Measurements from ENCODE around the gene PNMA6F. TPM values are rescaled to one million over a fixed set of nuclear protein-coding genes. Genes with fewer than 3 reads are reported as not detected.
"Not testable (repeated sequence)": the region's sequence is repeated elsewhere in the genome, so short reads cannot be mapped to it uniquely, and the experiment has no call there.

PNMA6F gene
- total RNA-seq, 1 experiment from 2014 or later: not detected

DNA sequence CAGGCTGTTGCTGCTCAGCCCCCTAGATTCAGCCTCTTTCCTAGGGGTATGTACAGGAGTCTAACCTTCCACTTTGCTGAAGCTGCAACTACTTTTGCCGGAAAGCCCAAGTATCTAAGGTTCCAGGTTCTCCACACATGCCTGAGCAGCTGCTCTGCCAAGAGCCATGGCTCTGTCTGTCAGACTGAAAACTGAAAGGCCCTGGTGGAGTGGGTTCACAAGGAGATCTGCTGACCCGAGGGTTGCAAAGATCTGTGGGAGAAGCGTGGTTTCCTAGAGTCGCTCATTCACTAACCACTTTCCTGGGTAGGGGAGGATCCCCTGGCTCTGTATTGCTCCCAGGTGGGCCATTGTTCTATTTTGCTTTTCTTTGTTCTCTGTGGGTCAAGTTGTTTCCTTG lies 6.0 kb upstream of the PNMA6F start:
- Mint-ChIP-seq H3K36me3 (ENCODE audit: insufficient read depth, unreplicated experiment) (no peaks in the 10 kb centered on the region), H3K4me3 (ENCODE audit: low read depth, unreplicated experiment) (no peak overlapping the region), H3K4me1 (ENCODE audit: low read depth, unreplicated experiment) (no peaks in the 10 kb centered on the region), H3K9me3 (ENCODE audit: low read depth, unreplicated experiment) (no peaks in the 10 kb centered on the region), H3K27ac (ENCODE audit: unreplicated experiment) (no peak overlapping the region), H3K27me3 (ENCODE audit: unreplicated experiment) (peaks cover 99% of the 10 kb centered on the region)
- intact Hi-C loops (cut with micrococcal nuclease; ENCODE audit: unreplicated experiment): no loop called here
- DNase-seq: no peak
- TF ChIP-seq, protein P1, sequence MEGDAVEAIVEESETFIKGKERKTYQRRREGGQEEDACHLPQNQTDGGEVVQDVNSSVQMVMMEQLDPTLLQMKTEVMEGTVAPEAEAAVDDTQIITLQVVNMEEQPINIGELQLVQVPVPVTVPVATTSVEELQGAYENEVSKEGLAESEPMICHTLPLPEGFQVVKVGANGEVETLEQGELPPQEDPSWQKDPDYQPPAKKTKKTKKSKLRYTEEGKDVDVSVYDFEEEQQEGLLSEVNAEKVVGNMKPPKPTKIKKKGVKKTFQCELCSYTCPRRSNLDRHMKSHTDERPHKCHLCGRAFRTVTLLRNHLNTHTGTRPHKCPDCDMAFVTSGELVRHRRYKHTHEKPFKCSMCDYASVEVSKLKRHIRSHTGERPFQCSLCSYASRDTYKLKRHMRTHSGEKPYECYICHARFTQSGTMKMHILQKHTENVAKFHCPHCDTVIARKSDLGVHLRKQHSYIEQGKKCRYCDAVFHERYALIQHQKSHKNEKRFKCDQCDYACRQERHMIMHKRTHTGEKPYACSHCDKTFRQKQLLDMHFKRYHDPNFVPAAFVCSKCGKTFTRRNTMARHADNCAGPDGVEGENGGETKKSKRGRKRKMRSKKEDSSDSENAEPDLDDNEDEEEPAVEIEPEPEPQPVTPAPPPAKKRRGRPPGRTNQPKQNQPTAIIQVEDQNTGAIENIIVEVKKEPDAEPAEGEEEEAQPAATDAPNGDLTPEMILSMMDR (IDR thresholded peaks at IDR 0.05; ENCODE audit: unreplicated experiment): no peak
- no TSS peak for BruUV-seq (replicated peaks)
- CTCF ChIA-PET: no interaction called here

DNA sequence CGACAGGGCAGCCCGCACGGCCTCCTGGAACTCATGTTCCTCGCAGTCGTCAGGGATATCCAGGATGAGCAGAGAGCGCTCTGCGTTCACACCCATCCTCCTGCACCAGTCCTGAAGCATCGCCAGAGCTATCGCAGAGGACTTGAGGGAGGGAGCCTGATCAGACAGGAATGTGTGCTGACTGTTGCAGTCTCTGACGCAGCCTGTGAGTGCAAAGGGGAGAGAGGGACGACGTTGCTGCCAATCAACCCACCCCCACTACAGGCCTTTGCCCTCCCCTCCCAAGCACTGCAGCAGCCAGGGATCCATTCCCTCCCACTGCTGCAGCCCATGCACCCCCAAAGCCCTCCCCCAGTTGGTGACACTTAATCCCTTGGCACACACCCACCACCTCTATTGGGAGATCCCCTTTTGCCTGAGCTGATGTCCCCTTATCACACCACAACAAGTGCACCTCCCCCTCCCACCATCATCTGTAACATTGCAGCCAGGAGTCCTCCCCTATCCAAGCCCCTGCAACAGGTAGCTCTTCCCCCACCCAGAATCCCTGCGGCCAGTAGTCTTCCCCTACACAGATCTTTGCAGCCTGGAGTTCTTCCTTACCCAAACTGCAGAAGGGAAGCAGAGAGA lies 897 bp downstream of the PNMA6F start:
- no peak overlapping the region for H3K4me3 Mint-ChIP-seq (ENCODE audit: low read depth, unreplicated experiment)
- no peaks in the 10 kb centered on the region for H3K9me3 Mint-ChIP-seq (ENCODE audit: low read depth, unreplicated experiment)
- TF ChIP-seq, protein P1 (IDR thresholded peaks at IDR 0.05; ENCODE audit: unreplicated experiment): no peak
- no TSS peak for BruUV-seq (replicated peaks)
- H3K27me3 Mint-ChIP-seq (ENCODE audit: unreplicated experiment): peaks cover 44% of the 10 kb centered on the region
- no peak for DNase-seq
- CTCF ChIA-PET: no interaction called here
- intact Hi-C loops (cut with micrococcal nuclease; ENCODE audit: unreplicated experiment): no loop called here
- H3K27ac Mint-ChIP-seq (ENCODE audit: unreplicated experiment): no peak overlapping the region
- no peaks in the 10 kb centered on the region for H3K4me1 Mint-ChIP-seq (ENCODE audit: low read depth, unreplicated experiment)
- no peaks in the 10 kb centered on the region for H3K36me3 Mint-ChIP-seq (ENCODE audit: insufficient read depth, unreplicated experiment)

- BruUV-seq (replicated peaks); intact Hi-C loops (cut with micrococcal nuclease; ENCODE audit: unreplicated experiment); H3K4me3 Mint-ChIP-seq (ENCODE audit: low read depth, unreplicated experiment); H3K4me1 Mint-ChIP-seq (ENCODE audit: low read depth, unreplicated experiment); CTCF ChIA-PET; DNase-seq; H3K36me3 Mint-ChIP-seq (ENCODE audit: insufficient read depth, unreplicated experiment); H3K9me3 Mint-ChIP-seq (ENCODE audit: low read depth, unreplicated experiment); H3K27ac Mint-ChIP-seq (ENCODE audit: unreplicated experiment): not testable (repeated sequence)
- H3K27me3 Mint-ChIP-seq (ENCODE audit: unreplicated experiment): peaks cover 38% of the 10 kb centered on the region
Observed at GRCh38 chrX:153320047-153320443, 1.5 kb downstream of the PNMA6F start.

DNA sequence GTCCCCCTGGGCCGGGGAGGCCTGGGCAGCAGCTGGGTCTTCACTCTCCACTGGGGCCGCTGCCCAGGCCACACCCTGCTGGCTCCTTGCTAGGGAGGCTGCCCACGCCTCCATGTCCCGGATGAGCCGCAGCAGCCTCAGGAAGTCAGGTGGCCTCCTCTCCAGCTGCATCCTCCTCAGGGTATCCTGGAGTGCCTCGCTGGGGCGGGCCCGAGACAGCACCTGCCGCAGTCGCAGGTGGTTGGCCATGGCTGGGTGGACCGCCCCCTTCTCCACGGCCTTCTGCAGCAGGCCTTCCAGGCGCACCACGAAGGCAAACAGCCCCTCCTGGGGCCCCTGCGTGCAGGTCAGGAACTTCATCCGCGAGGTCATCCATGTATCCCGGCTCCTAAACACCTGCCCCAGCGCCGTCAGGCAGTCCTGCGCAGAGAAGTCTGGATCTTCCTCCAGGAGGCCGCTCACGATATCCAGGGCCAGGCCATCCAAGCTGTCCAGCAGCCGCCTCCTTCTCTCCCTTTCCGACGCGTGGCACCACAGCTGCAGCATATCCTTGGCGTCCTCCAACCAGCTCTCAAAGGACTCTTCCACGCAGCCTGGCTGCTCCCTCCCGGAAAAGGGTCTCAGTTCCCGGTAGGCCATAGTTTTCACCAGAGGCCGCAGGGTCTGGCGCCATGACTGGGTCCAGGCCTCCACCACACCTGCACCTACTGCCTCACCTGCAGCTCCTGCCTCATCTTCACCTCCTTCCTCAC lies 2.1 kb downstream of the PNMA6F start:
- intact Hi-C loops (cut with micrococcal nuclease; ENCODE audit: unreplicated experiment): no loop called here
- no peaks in the 10 kb centered on the region for H3K4me1 Mint-ChIP-seq (ENCODE audit: low read depth, unreplicated experiment)
- no peaks in the 10 kb centered on the region for H3K9me3 Mint-ChIP-seq (ENCODE audit: low read depth, unreplicated experiment)
- no peak for DNase-seq
- peaks cover 32% of the 10 kb centered on the region for H3K27me3 Mint-ChIP-seq (ENCODE audit: unreplicated experiment)
- TF ChIP-seq, protein P1 (IDR thresholded peaks at IDR 0.05; ENCODE audit: unreplicated experiment): no peak
- no peak overlapping the region for H3K4me3 Mint-ChIP-seq (ENCODE audit: low read depth, unreplicated experiment)
- no peak overlapping the region for H3K27ac Mint-ChIP-seq (ENCODE audit: unreplicated experiment)
- H3K36me3 Mint-ChIP-seq (ENCODE audit: insufficient read depth, unreplicated experiment): no peaks in the 10 kb centered on the region
- BruUV-seq (replicated peaks): no TSS peak
- CTCF ChIA-PET: no interaction called here

DNA sequence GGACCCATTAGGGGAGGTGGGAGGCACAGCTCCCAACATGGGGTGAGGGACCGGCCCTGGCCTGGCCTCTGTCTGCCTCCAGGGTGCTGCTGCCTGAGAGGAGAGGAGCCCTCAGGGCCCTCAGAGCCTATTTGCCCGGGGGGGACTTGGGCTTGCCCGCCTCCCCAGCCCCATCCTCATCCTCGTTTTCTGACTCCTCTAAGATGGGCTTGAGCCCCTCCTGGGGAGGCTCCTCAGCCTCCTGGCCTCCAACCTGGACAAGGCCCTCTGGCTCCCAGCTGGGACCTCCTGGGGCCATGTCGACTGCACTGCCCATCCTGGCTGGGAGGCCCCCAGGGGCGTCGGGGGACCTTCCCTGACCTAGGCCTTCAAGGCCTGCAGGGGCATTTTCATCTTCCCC lies 2.8 kb downstream of the PNMA6F start:
- Mint-ChIP-seq H3K4me1 (ENCODE audit: low read depth, unreplicated experiment) (no peaks in the 10 kb centered on the region), H3K27me3 (ENCODE audit: unreplicated experiment) (peaks cover 25% of the 10 kb centered on the region), H3K27ac (ENCODE audit: unreplicated experiment) (no peak overlapping the region), H3K9me3 (ENCODE audit: low read depth, unreplicated experiment) (no peaks in the 10 kb centered on the region), H3K36me3 (ENCODE audit: insufficient read depth, unreplicated experiment) (no peaks in the 10 kb centered on the region), H3K4me3 (ENCODE audit: low read depth, unreplicated experiment) (no peak overlapping the region)
- BruUV-seq (replicated peaks): no TSS peak
- CTCF ChIA-PET: no interaction called here
- no peak for DNase-seq
- intact Hi-C loops (cut with micrococcal nuclease; ENCODE audit: unreplicated experiment): no loop called here
- TF ChIP-seq, protein P1 (IDR thresholded peaks at IDR 0.05; ENCODE audit: unreplicated experiment): no peak

All from Calu3 (cell line).